DOHH2 (cell line): ENCODE data around the gene DOCK1.
"Not testable (repeated sequence)": the region's sequence is repeated elsewhere in the genome, so short reads cannot be mapped to it uniquely, and the experiment has no call there.

Experiments
- H3F3A ChIP-seq: fragments of 200-600 bp; sonication (generic), shearing (Covaris generic); 2 replicates; pipeline ENCODE4 v1.6.0; 2016; ENCODE audit warnings: antibody characterized with exemption, mild to moderate bottlenecking; ENCODE audit not compliant: control insufficient read depth, insufficient read depth
- H3K27ac ChIP-seq: fragments of 200-600 bp; sonication (generic); 2 replicates; pipeline ENCODE4 v1.5.1; 2014; ENCODE audit warnings: low read depth, mild to moderate bottlenecking, low read length, moderate library complexity
- H3K27me3 ChIP-seq: fragments of 200-600 bp; sonication (generic); 2 replicates; pipeline ENCODE4 v1.6.1; 2014; ENCODE audit warnings: mild to moderate bottlenecking, low read length, mixed read lengths; ENCODE audit not compliant: control insufficient read depth
- H3K36me3 ChIP-seq: fragments of 200-600 bp; sonication (generic); 2 replicates; pipeline ENCODE4 v1.6.1; 2014; ENCODE audit warnings: mild to moderate bottlenecking, low read length, moderate library complexity, mixed read lengths; ENCODE audit not compliant: control insufficient read depth
- H3K4me1 ChIP-seq: fragments of 200-600 bp; sonication (generic); 2 replicates; pipeline ENCODE4 v1.6.1; 2014; ENCODE audit warnings: mild to moderate bottlenecking, low read length, mixed read lengths; ENCODE audit not compliant: control insufficient read depth
- H3K4me2 ChIP-seq: fragments of 200-600 bp; sonication (generic); 2 replicates; pipeline ENCODE4 v1.6.0; 2014; ENCODE audit warnings: mild to moderate bottlenecking, low read length, moderate library complexity
- H3K4me3 ChIP-seq: fragments of 200-600 bp; sonication (generic); 2 replicates; pipeline ENCODE4 v1.5.1; 2014; ENCODE audit warnings: mild to moderate bottlenecking, low read length, mixed read lengths
- H3K79me2 ChIP-seq: fragments of 200-600 bp; sonication (generic); 2 replicates; pipeline ENCODE4 v1.6.1; 2014; ENCODE audit warnings: mild to moderate bottlenecking, low read length, mixed read lengths; ENCODE audit not compliant: control insufficient read depth
- H3K9me2 ChIP-seq: fragments of 200-600 bp; sonication (generic); replicated peaks from 2 replicates; pipeline ENCODE4 v1.6.1; 2014; ENCODE audit warnings: mild to moderate bottlenecking, low read length, mixed read lengths; ENCODE audit not compliant: control insufficient read depth
- H3K9me3 ChIP-seq: fragments of 200-600 bp; sonication (generic); 2 replicates; pipeline ENCODE4 v1.6.1; 2014; ENCODE audit warnings: antibody characterized with exemption, low read length, mixed read lengths; ENCODE audit not compliant: control insufficient read depth, insufficient read depth
- H4K20me1 ChIP-seq: fragments of 200-600 bp; sonication (generic); 2 replicates; pipeline ENCODE4 v1.6.0; 2014; ENCODE audit warnings: low read depth, mild to moderate bottlenecking, antibody characterized with exemption, low read length, moderate library complexity; ENCODE audit not compliant: control insufficient read depth, insufficient read depth
- EZH2phosphoT487 ChIP-seq: fragments of 200-600 bp; sonication (generic); IDR thresholded peaks from 2 replicates; pipeline ENCODE4 v1.6.1; 2017; ENCODE audit warnings: borderline replicate concordance, mild to moderate bottlenecking, antibody characterized with exemption, low read length, moderate library complexity, mixed read lengths
- TF ChIP-seq, protein P1 (sequence below): fragments of 200-600 bp; sonication (generic); IDR thresholded peaks from one replicate; pipeline ENCODE4 v1.5.1; 2014; ENCODE audit warnings: antibody characterized with exemption, mild to moderate bottlenecking, low read depth, low read length; ENCODE audit not compliant: poor library complexity, severe bottlenecking

Gene DOCK1

DNA sequence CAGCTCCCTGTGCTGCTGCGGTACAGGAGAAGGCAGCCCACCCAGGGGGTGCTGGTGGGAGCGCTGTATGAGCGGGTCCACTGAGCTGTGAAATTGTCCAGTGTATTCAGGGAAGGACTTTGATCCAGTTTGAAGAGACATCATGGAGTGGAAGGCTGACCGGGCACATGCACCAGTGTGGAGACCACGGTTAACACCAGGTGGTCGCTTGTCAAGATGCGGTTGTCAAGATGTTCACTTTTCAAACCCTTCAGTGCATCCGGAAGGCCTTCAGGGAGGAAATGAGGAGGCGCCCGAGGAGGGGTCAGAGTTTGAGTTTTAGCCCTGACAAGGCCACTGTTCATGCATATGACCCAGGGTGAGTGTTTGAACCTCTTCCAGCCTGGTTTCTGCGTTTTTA lies 6.1 kb downstream of the DOCK1 start:
- Histone ChIP-seq H3K4me2 (no peak overlapping the region), H3K79me2 (no peaks in the 10 kb centered on the region)

DNA sequence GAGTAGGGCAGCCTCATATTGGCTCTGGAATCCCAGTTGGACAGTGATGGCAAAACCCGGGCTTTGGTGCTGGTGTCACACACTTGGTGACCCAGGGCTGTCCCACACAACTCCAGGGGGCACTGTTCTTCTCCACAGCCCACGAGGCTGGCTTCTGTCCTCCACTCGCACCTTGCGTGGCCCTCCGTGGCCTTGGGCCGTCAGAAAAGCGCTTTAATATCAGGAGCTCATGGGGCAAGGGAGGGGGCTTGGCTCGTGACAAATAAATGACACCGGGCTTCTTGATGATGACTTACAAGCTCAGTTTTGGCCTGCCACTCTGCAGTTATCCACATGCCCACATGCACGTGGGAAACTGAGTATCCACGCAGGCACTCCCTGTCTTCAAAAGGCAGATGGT lies 8.1 kb downstream of the DOCK1 start:
- no peak overlapping the region for H3K27ac ChIP-seq
- TF ChIP-seq EZH2phosphoT487, result no peak
- TF ChIP-seq, protein P1, sequence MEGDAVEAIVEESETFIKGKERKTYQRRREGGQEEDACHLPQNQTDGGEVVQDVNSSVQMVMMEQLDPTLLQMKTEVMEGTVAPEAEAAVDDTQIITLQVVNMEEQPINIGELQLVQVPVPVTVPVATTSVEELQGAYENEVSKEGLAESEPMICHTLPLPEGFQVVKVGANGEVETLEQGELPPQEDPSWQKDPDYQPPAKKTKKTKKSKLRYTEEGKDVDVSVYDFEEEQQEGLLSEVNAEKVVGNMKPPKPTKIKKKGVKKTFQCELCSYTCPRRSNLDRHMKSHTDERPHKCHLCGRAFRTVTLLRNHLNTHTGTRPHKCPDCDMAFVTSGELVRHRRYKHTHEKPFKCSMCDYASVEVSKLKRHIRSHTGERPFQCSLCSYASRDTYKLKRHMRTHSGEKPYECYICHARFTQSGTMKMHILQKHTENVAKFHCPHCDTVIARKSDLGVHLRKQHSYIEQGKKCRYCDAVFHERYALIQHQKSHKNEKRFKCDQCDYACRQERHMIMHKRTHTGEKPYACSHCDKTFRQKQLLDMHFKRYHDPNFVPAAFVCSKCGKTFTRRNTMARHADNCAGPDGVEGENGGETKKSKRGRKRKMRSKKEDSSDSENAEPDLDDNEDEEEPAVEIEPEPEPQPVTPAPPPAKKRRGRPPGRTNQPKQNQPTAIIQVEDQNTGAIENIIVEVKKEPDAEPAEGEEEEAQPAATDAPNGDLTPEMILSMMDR, result no peak
- no peaks in the 10 kb centered on the region for H3K79me2 ChIP-seq
- H3K4me3 ChIP-seq, result no peak overlapping the region
- peaks cover 12% of the 10 kb centered on the region; the same call in 1 of the 2 replicates for H3K9me3 ChIP-seq
- no peak overlapping the region for H3K4me2 ChIP-seq
- H3K9me2 ChIP-seq, result no peaks in the 10 kb centered on the region
- no peaks in the 10 kb centered on the region for H3K27me3 ChIP-seq
- no peaks in the 10 kb centered on the region for H3K4me1 ChIP-seq
- H3K36me3 ChIP-seq, result no peaks in the 10 kb centered on the region
- no peaks in the 10 kb centered on the region for H3F3A ChIP-seq
- H4K20me1 ChIP-seq, result no peaks in the 10 kb centered on the region

More for the DNA sequence above, 6.1 kb downstream of the DOCK1 start:
- no peaks in the 10 kb centered on the region for H3F3A ChIP-seq
- peaks cover 16% of the 10 kb centered on the region; the same call in 1 of the 2 replicates for H3K9me3 ChIP-seq
- no peaks in the 10 kb centered on the region for H3K27me3 ChIP-seq
- no peaks in the 10 kb centered on the region for H3K36me3 ChIP-seq
- H4K20me1 ChIP-seq, result no peaks in the 10 kb centered on the region
- no peaks in the 10 kb centered on the region for H3K9me2 ChIP-seq
- no peak overlapping the region for H3K4me3 ChIP-seq
- TF ChIP-seq, protein P1, result no peak
- no peak for TF ChIP-seq EZH2phosphoT487
- no peaks in the 10 kb centered on the region for H3K4me1 ChIP-seq
- no peak overlapping the region for H3K27ac ChIP-seq

DNA sequence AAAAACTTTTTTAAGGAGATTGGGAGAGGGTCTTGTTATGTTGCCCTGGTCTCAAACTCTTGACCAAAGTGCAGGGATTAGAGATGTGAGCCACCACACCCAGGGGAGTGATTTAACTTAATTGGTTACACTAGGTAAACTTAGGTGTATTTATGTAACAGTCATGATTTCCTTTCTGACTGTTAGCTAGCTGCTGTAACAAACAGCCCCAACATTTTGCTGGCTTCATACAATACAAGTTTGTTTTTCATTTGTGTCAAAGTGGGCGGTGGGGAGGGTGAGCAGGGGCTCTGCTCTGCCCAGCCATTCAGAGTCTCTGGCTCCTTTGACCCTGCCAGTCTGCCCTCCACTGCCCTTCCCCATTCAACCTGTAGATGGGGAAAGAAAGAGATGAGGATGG lies 9.3 kb downstream of the DOCK1 start:
- Histone ChIP-seq H3K79me2 (no peaks in the 10 kb centered on the region), H3K4me2 (no peak overlapping the region)

DNA sequence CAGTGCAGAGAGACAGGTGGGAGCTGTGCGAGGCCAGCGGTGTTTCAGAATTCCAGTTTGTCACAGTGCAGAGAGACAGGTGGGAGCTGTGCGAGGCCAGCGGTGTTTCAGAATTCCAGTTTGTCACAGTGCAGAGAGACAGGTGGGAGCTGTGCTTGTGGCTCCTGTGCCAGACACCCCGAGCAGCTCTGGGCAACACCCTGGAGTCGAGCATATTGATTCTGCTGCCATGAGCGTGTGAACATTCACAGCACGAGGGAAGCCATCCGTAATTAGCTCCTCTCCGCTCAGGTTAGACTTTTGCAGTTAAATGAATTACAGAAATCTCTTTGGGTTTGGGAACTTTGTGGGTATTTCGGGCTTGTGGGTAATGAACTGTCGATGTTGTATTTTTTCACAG lies 11.7 kb downstream of the DOCK1 start:
- H3K4me3 ChIP-seq, H3K4me1 ChIP-seq, H3K27me3 ChIP-seq, H3K9me2 ChIP-seq, H3K9me3 ChIP-seq, H3K4me2 ChIP-seq, H3K36me3 ChIP-seq, H3K79me2 ChIP-seq, H3K27ac ChIP-seq, H4K20me1 ChIP-seq, H3F3A ChIP-seq: not testable (repeated sequence)

More for the DNA sequence above, 9.3 kb downstream of the DOCK1 start:
- H3K9me2 ChIP-seq, result no peaks in the 10 kb centered on the region
- H3K9me3 ChIP-seq, result peaks cover 8% of the 10 kb centered on the region; the same call in 1 of the 2 replicates
- H3K36me3 ChIP-seq, result no peaks in the 10 kb centered on the region
- no peaks in the 10 kb centered on the region for H3F3A ChIP-seq
- no peak overlapping the region for H3K4me3 ChIP-seq
- no peaks in the 10 kb centered on the region for H3K4me1 ChIP-seq
- no peak overlapping the region for H3K27ac ChIP-seq
- H3K27me3 ChIP-seq, result no peaks in the 10 kb centered on the region
- TF ChIP-seq, protein P1, result no peak
- TF ChIP-seq EZH2phosphoT487, result no peak
- no peaks in the 10 kb centered on the region for H4K20me1 ChIP-seq
